Measurements from ENCODE around the gene PTGER3. TPM values are rescaled to one million over a fixed set of nuclear protein-coding genes. Genes with fewer than 3 reads are reported as not detected.

The PTGER3 gene
- total RNA-seq (2022; extraction: Qiagen RNA extraction), result 0.01 TPM in 1 of 5 replicates, not detected in the others

DNA sequence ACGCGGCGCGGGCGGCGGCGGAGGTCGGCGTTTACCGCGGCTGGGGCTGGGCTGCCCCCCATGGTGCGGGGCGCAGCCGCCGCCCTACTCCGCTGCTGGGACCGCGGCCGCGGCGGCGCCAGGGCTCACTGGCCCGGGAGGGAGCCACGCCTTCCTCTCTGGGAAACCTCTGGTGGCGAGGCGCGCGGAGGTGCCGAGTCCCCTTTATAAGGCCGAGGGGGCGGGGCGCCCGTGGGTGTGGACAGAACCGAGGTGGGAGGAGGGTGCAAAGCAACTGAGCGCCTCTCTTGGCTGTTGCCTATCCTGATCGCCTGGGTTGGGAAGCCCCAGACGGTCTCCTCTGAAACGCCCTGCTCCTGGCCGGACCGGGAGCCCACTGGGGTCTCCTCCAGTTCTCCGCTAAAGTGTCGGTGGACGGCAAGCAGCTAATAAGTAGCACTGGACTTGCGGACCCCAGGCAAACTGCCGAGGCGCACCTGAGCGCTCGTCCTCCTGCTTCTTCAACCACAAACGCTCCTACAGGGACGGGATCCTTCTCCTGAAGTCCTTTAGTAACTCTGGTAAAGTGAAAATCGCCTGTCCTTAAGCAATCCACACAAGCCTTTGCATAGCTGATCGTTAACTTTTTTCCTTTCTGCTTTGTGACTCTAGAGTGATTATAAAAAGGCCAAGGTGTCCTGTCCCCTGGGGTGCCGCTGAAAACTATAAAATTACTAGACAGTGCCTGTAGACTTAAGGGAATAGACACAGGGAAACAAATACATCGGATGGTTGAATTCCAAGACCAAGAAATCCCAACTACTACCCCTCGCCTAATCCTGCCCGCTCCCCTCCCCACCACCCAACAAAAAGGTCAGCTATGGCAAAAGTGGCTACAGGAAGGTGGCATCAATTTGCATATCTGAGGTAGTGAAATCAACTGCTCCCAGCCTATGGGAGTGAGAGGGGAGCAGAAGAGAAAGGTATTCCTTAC, at the start of gene PTGER3:
PTGER3 (minus strand) TSS at position 182 of the 973 bp plus-strand sequence. CDS start 239 bp downstream, outside the sequence.

DNA sequence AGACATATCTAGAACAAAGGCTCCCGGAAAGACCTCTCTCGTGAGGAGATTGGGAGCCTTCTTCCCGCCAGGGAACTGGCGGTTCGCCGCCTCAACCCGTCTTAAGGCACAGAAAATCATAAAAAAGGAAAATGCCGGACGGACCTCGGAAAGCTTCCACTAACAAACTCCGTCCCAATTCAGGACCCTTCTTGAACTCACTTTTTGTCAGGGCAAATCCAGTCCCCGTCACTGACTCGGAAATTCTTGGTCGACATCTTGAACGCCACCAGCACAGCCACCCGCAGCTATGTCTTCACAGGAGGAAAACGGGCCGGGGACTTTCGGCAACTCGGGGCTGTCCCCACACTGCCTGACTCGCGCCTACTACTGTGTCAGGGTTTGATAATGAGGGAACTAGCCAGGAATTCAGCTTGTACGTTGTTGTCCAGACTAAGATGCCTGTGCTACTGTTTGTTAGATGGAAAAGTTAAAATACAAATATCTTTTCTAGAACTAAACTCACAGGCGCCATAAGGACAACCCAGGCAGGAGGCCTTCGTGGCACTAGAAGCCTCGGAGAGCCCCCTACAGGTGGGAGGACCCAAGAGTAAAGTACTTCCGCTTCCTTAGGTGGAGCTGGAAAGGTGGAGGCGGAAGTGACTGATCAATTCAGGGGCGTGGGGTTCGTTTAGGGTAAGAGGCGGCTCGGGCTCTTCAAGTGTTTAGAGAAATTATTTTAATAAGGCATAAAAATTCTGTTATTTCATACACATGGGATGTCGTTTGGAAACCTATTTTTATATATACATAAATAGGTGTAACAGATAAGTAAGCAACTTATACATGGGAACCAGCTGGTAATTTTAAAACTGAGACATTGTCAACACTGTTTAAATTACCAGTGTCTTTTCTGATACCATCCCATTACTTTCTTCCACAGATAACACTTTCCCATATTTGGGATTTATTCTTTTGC, 33.4 kb upstream of the PTGER3 start, which contains the start of gene ZRANB2:
ZRANB2 (minus strand) TSS at position 297 of the 958 bp plus-strand sequence; CDS start at position 257, 40 bp downstream.

Other genes starting within 250 kb of the PTGER3 start
- 18.7 to 30.5 TPM (median 21.1 TPM) in 5 replicates for gene ZRANB2, start 33.2 kb upstream of the PTGER3 start, total RNA-seq (2022; extraction: Qiagen RNA extraction)